Endothelial cell of umbilical vein (primary cell): ENCODE data around the gene GPSM1. TPM values are rescaled to one million over a fixed set of nuclear protein-coding genes. Genes with fewer than 3 reads are reported as not detected.

Source experiments
- BruUV-seq: library from RNA; stranded (reverse); fragments of 400-500 nt; replicated peaks from 2 replicates; lab custom pipeline; 2021; lab: Mats Ljungman, UMichigan
- CTCF ChIA-PET: fragments of 300-600, 350-600 bp; sonication (Branson Sonifier 250); formaldehyde crosslinking; loops from one replicate; lab custom pipeline; 2021; ENCODE audit warnings: antibody characterized with exemption, inconsistent platforms; lab: Charles Lee
- POLR2A ChIA-PET: fragments of 300-600, 350-600 bp; sonication (Branson Sonifier 250); formaldehyde crosslinking; loops from one replicate; lab custom pipeline; 2021; ENCODE audit warnings: antibody characterized with exemption, inconsistent platforms; lab: Charles Lee
- DNase-seq: peaks from one replicate; pipeline ENCODE4 v3.0.0-alpha.2; 2011; ENCODE audit warnings: low read depth, low spot score
- FAIRE-seq: peaks from 2 replicates; lab custom pipeline; 2011; peaks lifted over from hg19 to GRCh38; lab: Jason Lieb, UNC
- H2AFZ ChIP-seq: 2 replicates; pipeline ENCODE4 v1.6.0; 2012; ENCODE audit warnings: low read depth, low read length, control low read depth, inconsistent platforms
- H3K27ac ChIP-seq: 2 replicates; pipeline ENCODE4 v1.5.1; 2011; ENCODE audit warnings: low read depth, mild to moderate bottlenecking, control low read depth, low read length, moderate library complexity; ENCODE audit not compliant: insufficient read depth
- H3K27me3 ChIP-seq, 2 experiments: 2 replicates each; pipeline versions ENCODE4 v1.6.0 to v1.6.1; 2011; ENCODE audit warnings: low read length in 2 of 2, mixed read lengths in 1 of 2; ENCODE audit not compliant: control insufficient read depth in 2 of 2, insufficient read depth in 2 of 2
- H3K36me3 ChIP-seq, 2 experiments: 2 replicates in 1 of 2; 3 replicates in 1 of 2; pipeline ENCODE4 v1.5.1; 2011; ENCODE audit warnings: low read length in 2 of 2, mild to moderate bottlenecking in 1 of 2, moderate library complexity in 1 of 2; ENCODE audit not compliant: control insufficient read depth in 2 of 2, insufficient read depth in 2 of 2; ENCODE audit errors: extremely low read depth in 1 of 2
- H3K4me1 ChIP-seq: 3 replicates; pipeline ENCODE4 v1.5.1; 2011; ENCODE audit warnings: mild to moderate bottlenecking, low read length; ENCODE audit not compliant: control insufficient read depth, insufficient read depth; ENCODE audit errors: extremely low read depth
- H3K4me2 ChIP-seq: 2 replicates; pipeline ENCODE4 v1.6.1; 2011; ENCODE audit warnings: low read length, control low read depth, mixed read lengths; ENCODE audit not compliant: insufficient read depth
- H3K4me3 ChIP-seq, 3 experiments: fragments of 200-600 bp in 1 of 3; sonication (generic), shearing (Covaris generic) in 1 of 3; replicated peaks in 1 of 3; 2 replicates each; pipeline ENCODE4 v1.5.1; 2011 to 2016; ENCODE audit warnings: control low read depth in 3 of 3, low read length in 3 of 3, mild to moderate bottlenecking in 2 of 3, inconsistent platforms in 1 of 3, low read depth in 1 of 3, moderate library complexity in 1 of 3; ENCODE audit not compliant: insufficient read depth in 1 of 3
- H3K79me2 ChIP-seq: 2 replicates; pipeline ENCODE4 v1.6.0; 2012; ENCODE audit warnings: low read length, inconsistent platforms; ENCODE audit not compliant: control insufficient read depth, insufficient read depth
- H3K9ac ChIP-seq: replicated peaks from 2 replicates; pipeline ENCODE3; 2011; ENCODE audit warnings: low read length, control low read depth; ENCODE audit not compliant: insufficient read depth; ENCODE audit errors: extremely low read depth
- H3K9me1 ChIP-seq: replicated peaks from 3 replicates; pipeline ENCODE4 v1.6.0; 2011; ENCODE audit warnings: mild to moderate bottlenecking, low read length; ENCODE audit not compliant: control insufficient read depth, insufficient read depth; ENCODE audit errors: extremely low read depth
- H3K9me3 ChIP-seq: replicated peaks from 2 replicates; pipeline ENCODE4 v1.5.1; 2012; ENCODE audit warnings: low read length, inconsistent platforms; ENCODE audit not compliant: control insufficient read depth, insufficient read depth
- H4K20me1 ChIP-seq: replicated peaks from 2 replicates; pipeline ENCODE3; 2011; ENCODE audit warnings: mild to moderate bottlenecking, low read length; ENCODE audit not compliant: control insufficient read depth, insufficient read depth; ENCODE audit errors: extremely low read depth
- CTCF ChIP-seq, 2 donors: IDR thresholded peaks; 1 replicate in 1 of 2; 2 replicates in 1 of 2; pipeline ENCODE4 v1.5.1; 2011; ENCODE audit warnings: low read length in 2 of 2, mild to moderate bottlenecking in 2 of 2, moderate library complexity in 2 of 2, control low read depth in 1 of 2, inconsistent platforms in 1 of 2, low read depth in 1 of 2; ENCODE audit not compliant: insufficient read depth in 1 of 2; ENCODE audit errors: extremely low read depth in 1 of 2
- EZH2 ChIP-seq: IDR thresholded peaks from 2 replicates; pipeline ENCODE4 v1.6.1; 2012; ENCODE audit warnings: borderline replicate concordance, low read depth, mild to moderate bottlenecking, moderate library complexity, low read length, inconsistent platforms; ENCODE audit not compliant: severe bottlenecking
- FOS ChIP-seq: IDR thresholded peaks from 2 replicates; pipeline ENCODE4 v1.6.1; 2011; ENCODE audit warnings: mild to moderate bottlenecking, low read length, moderate library complexity, borderline replicate concordance; ENCODE audit not compliant: insufficient read depth
- GATA2 ChIP-seq: IDR thresholded peaks from 2 replicates; pipeline ENCODE4 v1.7.0; 2011; ENCODE audit warnings: low read depth, mild to moderate bottlenecking, moderate library complexity, mixed read lengths, low read length; ENCODE audit not compliant: insufficient read length, insufficient read depth
- JUN ChIP-seq: IDR thresholded peaks from 2 replicates; pipeline ENCODE4 v1.6.1; 2011; ENCODE audit warnings: borderline replicate concordance, low read depth; ENCODE audit not compliant: insufficient read length, insufficient read depth
- MAX ChIP-seq: IDR thresholded peaks from 2 replicates; pipeline ENCODE4 v1.6.1; 2011; ENCODE audit not compliant: insufficient read depth, insufficient read length
- MYC ChIP-seq: IDR thresholded peaks from one replicate; pipeline ENCODE4 v1.6.1; 2011; ENCODE audit warnings: mild to moderate bottlenecking, low read depth, low read length
- POLR2A ChIP-seq: IDR thresholded peaks from 2 replicates; pipeline ENCODE4 v1.6.1; 2012; ENCODE audit warnings: low read depth, mild to moderate bottlenecking, control low read depth, low read length
- POLR2AphosphoS5 ChIP-seq: IDR thresholded peaks from 2 replicates; pipeline ENCODE4 v1.6.1; 2012; ENCODE audit warnings: low read depth, mild to moderate bottlenecking, control low read depth, low read length, moderate library complexity; ENCODE audit not compliant: insufficient read depth
- dilution Hi-C: fragments of 300-500 bp; cut with MboI; formaldehyde crosslinking; loops from one replicate; pipeline ENCODE4 v1.15.0; 2019; ENCODE audit warnings: low sequenced_read_pairs; ENCODE audit not compliant: extremely low pct_ligation_motif_present
- intact Hi-C: fragments of 100-400 bp; cut with micrococcal nuclease; formaldehyde crosslinking; loops from one replicate; pipeline ENCODE4 v1.10.0; 2022
- polyA plus RNA-seq, 4 experiments: library from polyadenylated mRNA; depleted of rRNA in 3 of 4; stranded (reverse) in 3 of 4; unstranded in 1 of 4; fragments of >200 nt; gene quantifications; 2 replicates each; pipeline versions ENCODE4 v1.2.1 to v1.2.3, GENCODE V29; 2011 to 2012; ENCODE audit warnings: missing spikeins in 1 of 4
- total RNA-seq: library from RNA; stranded (reverse); gene quantifications from 2 replicates; pipeline ENCODE4 v1.2.3, GENCODE V29; 2021

The GPSM1 gene
- total and polyA plus RNA-seq, 2 donors (not counting 3 experiments of a cell fraction or from before 2014, with no cell fraction given): 34.6 to 47.1 TPM

GRCh38 chr9:136333486-136333885 is 6.1 kb downstream of the GPSM1 start:
- Histone ChIP-seq H3K4me3 (no peak overlapping the region), H3K9me3 (no peaks in the 10 kb centered on the region), H4K20me1 (no peaks in the 10 kb centered on the region), H3K9me1 (no peaks in the 10 kb centered on the region), H3K4me2 (no peak overlapping the region), H2AFZ (no peak overlapping the region), H3K4me1 (peaks cover 3% of the 10 kb centered on the region), H3K27ac (no peak overlapping the region), H3K79me2 (peaks cover 33% of the 10 kb centered on the region), H3K36me3 (peaks cover 2 to 26% of the 10 kb centered on the region in 2 experiments), H3K27me3 (no peaks in the 10 kb centered on the region), H3K9ac (no peak overlapping the region)
- dilution Hi-C loops (no loop called here), intact Hi-C loops (no loop called here)
- BruUV-seq: no TSS peak
- no peak for FAIRE-seq
- CTCF ChIA-PET: no interaction called here
- DNase-seq: no peak
- TF ChIP-seq FOS: no peak
- no peak for TF ChIP-seq MYC
- no peak for TF ChIP-seq GATA2
- no peak for TF ChIP-seq MAX
- TF ChIP-seq JUN: no peak
- no peak for TF ChIP-seq CTCF (IDR thresholded peaks at IDR 0.05; ENCODE audit: extremely low read depth in 1 of 2, insufficient read depth in 1 of 2, low read depth in 1 of 2, low read length in 2 of 2)
- TF ChIP-seq EZH2: no peak
- no peak for TF ChIP-seq POLR2A
- TF ChIP-seq POLR2AphosphoS5: no peak
- POLR2A ChIA-PET: no interaction called here
